Mammary epithelial cell (primary cell): Measurements from ENCODE around the gene MYO3B.

ENCODE experiments used
- EZH2 ChIP-seq: IDR thresholded peaks from 2 replicates; pipeline ENCODE4 v1.6.1; 2012; ENCODE audit warnings: low read length, inconsistent platforms, borderline replicate concordance
- TF ChIP-seq, protein P1 (sequence below), 2 donors: IDR thresholded peaks in 1 of 2; conservative IDR thresholded peaks in 1 of 2; 2 replicates each; pipeline ENCODE4 v1.5.1; 2011 to 2012; ENCODE audit warnings: inconsistent platforms in 2 of 2, low read length in 2 of 2, mild to moderate bottlenecking in 2 of 2, control low read depth in 1 of 2, low read depth in 1 of 2; ENCODE audit not compliant: insufficient read depth in 1 of 2; ENCODE audit errors: extremely low read depth in 1 of 2

DNA sequence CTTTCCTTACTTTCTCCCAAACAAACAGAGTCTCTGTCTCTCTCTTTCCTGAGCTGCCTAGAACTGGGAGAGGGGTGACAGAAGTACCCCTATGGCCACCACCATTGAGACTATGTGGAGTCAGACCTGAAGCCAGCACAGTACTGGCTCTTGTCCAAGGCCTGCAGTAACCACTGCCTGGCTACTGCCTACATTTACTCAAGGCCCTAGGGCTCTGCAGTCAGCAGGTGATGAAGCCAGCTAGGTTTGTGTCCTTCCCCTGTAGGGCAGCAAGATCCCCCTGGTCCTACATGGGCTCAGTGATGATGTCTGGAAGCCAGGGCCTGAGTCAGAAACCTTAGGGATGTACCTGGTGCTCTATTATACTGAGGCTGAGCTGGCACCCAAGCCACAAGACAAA, 12.2 kb downstream of the MYO3B start:
- TF ChIP-seq, protein P1, sequence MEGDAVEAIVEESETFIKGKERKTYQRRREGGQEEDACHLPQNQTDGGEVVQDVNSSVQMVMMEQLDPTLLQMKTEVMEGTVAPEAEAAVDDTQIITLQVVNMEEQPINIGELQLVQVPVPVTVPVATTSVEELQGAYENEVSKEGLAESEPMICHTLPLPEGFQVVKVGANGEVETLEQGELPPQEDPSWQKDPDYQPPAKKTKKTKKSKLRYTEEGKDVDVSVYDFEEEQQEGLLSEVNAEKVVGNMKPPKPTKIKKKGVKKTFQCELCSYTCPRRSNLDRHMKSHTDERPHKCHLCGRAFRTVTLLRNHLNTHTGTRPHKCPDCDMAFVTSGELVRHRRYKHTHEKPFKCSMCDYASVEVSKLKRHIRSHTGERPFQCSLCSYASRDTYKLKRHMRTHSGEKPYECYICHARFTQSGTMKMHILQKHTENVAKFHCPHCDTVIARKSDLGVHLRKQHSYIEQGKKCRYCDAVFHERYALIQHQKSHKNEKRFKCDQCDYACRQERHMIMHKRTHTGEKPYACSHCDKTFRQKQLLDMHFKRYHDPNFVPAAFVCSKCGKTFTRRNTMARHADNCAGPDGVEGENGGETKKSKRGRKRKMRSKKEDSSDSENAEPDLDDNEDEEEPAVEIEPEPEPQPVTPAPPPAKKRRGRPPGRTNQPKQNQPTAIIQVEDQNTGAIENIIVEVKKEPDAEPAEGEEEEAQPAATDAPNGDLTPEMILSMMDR (conservative IDR thresholded peaks at IDR 0.05 in 1 of 2, IDR thresholded peaks at IDR 0.05 in 1 of 2; ENCODE audit: extremely low read depth in 1 of 2, insufficient read depth in 1 of 2, low read depth in 1 of 2, low read length in 2 of 2), result no peak
- TF ChIP-seq EZH2, result no peak
